Esophagus muscularis mucosa (tissue), 4 donors: Measurements from ENCODE around the gene MASP1.

Experiments
- CTCF ChIP-seq, 3 experiments: fragments of 200-600 bp in 2 of 3; fragments of 450-650 bp in 1 of 3; sonication (generic) in 2 of 3; IDR thresholded peaks; one replicate each; pipeline ENCODE4 v1.5.1; 2017 to 2019; ENCODE audit warnings: antibody characterized with exemption in 3 of 3, mild to moderate bottlenecking in 2 of 3, moderate library complexity in 1 of 3
- EP300 ChIP-seq: sonication (generic); formaldehyde crosslinking; IDR thresholded peaks from one replicate; pipeline ENCODE4 v1.6.1; 2017; ENCODE audit warnings: antibody characterized with exemption
- POLR2A ChIP-seq: fragments of 450-650 bp; IDR thresholded peaks from one replicate; pipeline ENCODE4 v1.6.1; 2017; ENCODE audit warnings: antibody characterized with exemption, moderate library complexity, mild to moderate bottlenecking, low read depth
- POLR2AphosphoS5 ChIP-seq, 2 donors: sonication (generic); formaldehyde crosslinking; IDR thresholded peaks; one replicate each; pipeline ENCODE4 v1.6.1; 2017; ENCODE audit warnings: antibody characterized with exemption in 2 of 2

GRCh38 chr3:187265461-187265955 lies 26.0 kb downstream of the MASP1 start:
- TF ChIP-seq CTCF (IDR thresholded peaks at IDR 0.05) (no peak), POLR2A (no peak), EP300 (no peak), POLR2AphosphoS5 (IDR thresholded peaks at IDR 0.05) (no peak)
